Smooth muscle cell (in vitro differentiated cells): ENCODE measurements around the gene HLA-DMA. TPM values are rescaled to one million over a fixed set of nuclear protein-coding genes. Genes with fewer than 3 reads are reported as not detected.

ENCODE experiments used
- DNase-seq: peaks from one replicate; lab custom pipeline; 2025; ENCODE audit not compliant: unreplicated experiment; lab: John Stamatoyannopoulos, UW
- H2AFZ ChIP-seq: fragments of 200-600 bp; sonication (generic); 2 replicates; pipeline ENCODE4 v1.6.0; 2016; ENCODE audit warnings: antibody characterized with exemption, low read depth, mild to moderate bottlenecking
- H3F3A ChIP-seq: fragments of 200-600 bp; sonication (generic); 2 replicates; pipeline ENCODE4 v1.6.0; 2017; ENCODE audit warnings: antibody characterized with exemption, low read depth
- H3K27ac ChIP-seq: fragments of 200-600 bp; sonication (generic); 2 replicates; pipeline ENCODE4 v1.5.1; 2016; ENCODE audit warnings: low read depth, mild to moderate bottlenecking
- H3K27me3 ChIP-seq: fragments of 200-600 bp; sonication (generic); 2 replicates; pipeline ENCODE4 v1.6.1; 2016; ENCODE audit warnings: low read depth, mild to moderate bottlenecking
- H3K36me3 ChIP-seq: fragments of 200-600 bp; sonication (generic); 2 replicates; pipeline ENCODE4 v1.5.1; 2016; ENCODE audit warnings: low read depth
- H3K4me1 ChIP-seq: fragments of 200-600 bp; sonication (generic); 2 replicates; pipeline ENCODE4 v1.5.1; 2016; ENCODE audit warnings: low read depth
- H3K4me2 ChIP-seq: fragments of 200-600 bp; sonication (generic); 2 replicates; pipeline ENCODE4 v1.6.0; 2016; ENCODE audit warnings: mild to moderate bottlenecking
- H3K4me3 ChIP-seq: fragments of 200-600 bp; sonication (generic); 2 replicates; pipeline ENCODE4 v1.5.1; 2016; ENCODE audit warnings: mild to moderate bottlenecking
- H3K79me2 ChIP-seq: fragments of 200-600 bp; sonication (generic); 2 replicates; pipeline ENCODE4 v1.6.0; 2016; ENCODE audit warnings: low read depth, mild to moderate bottlenecking
- H3K9ac ChIP-seq: fragments of 200-600 bp; sonication (generic); 2 replicates; pipeline ENCODE4 v1.6.0; 2016; ENCODE audit warnings: low read depth
- H3K9me3 ChIP-seq: fragments of 200-600 bp; sonication (generic); replicated peaks from 2 replicates; pipeline ENCODE4 v1.5.1; 2016; ENCODE audit warnings: low read depth
- H4K20me1 ChIP-seq: fragments of 200-600 bp; sonication (generic); 2 replicates; pipeline ENCODE4 v1.6.0; 2016; ENCODE audit warnings: low read depth
- CTCF ChIP-seq: fragments of 200-600 bp; sonication (generic); IDR thresholded peaks from 2 replicates; pipeline ENCODE4 v1.5.1; 2017; ENCODE audit warnings: borderline replicate concordance, mild to moderate bottlenecking, antibody characterized with exemption; ENCODE audit not compliant: insufficient read depth, poor library complexity, severe bottlenecking
- WGBS: methylation state at CpG from one replicate; pipeline ENCODE4 v1.1.7; 2016; ENCODE audit warnings: low lambda C conversion rate; 5-methylcytosine and 5-hydroxymethylcytosine counted together
- polyA plus RNA-seq: library from polyadenylated mRNA; unstranded; fragments of >200 nt; fragmentation: Nextera tagmentation; extraction: Ambion mirVana; gene quantifications from 2 replicates; pipeline ENCODE4 v1.2.1, GENCODE V29; 2016
- total RNA-seq: library from RNA; depleted of rRNA; stranded (reverse); fragments of >200 nt; gene quantifications from 2 replicates; pipeline ENCODE4 v1.2.3, GENCODE V29; 2014

The HLA-DMA gene
- total and polyA plus RNA-seq, 2 experiments from 2014 or later, result 3.1 to 4.0 TPM

GRCh38 chr6:32982702-32983492, 30.0 kb upstream of the HLA-DMA start:
- no peak for DNase-seq
- Histone ChIP-seq H3K27me3 (no peaks in the 10 kb centered on the region), H3K36me3 (peaks cover 31% of the 10 kb centered on the region), H3K79me2 (peaks cover 23% of the 10 kb centered on the region), H3K9ac (no peak overlapping the region), H4K20me1 (peaks cover 66% of the 10 kb centered on the region), H3K9me3 (no peaks in the 10 kb centered on the region), H3K4me3 (no peak overlapping the region), H3F3A (peaks cover 54% of the 10 kb centered on the region), H3K27ac (peak overlapping the region; percentile 10), H3K4me1 (no peaks in the 10 kb centered on the region), H3K4me2 (no peak overlapping the region), H2AFZ (no peak overlapping the region)
- WGBS, result 80% methylated on average over 6 of the region's 6 CpGs
- TF ChIP-seq CTCF, result no peak

- no peaks in the 10 kb centered on the region for H3K4me1 ChIP-seq
- H3F3A ChIP-seq, result peaks cover 61% of the 10 kb centered on the region
- peaks cover 30% of the 10 kb centered on the region for H3K79me2 ChIP-seq
- 76% methylated on average over 8 of the region's 8 CpGs for WGBS
- H3K9ac ChIP-seq, result no peak overlapping the region
- no peak overlapping the region for H3K4me2 ChIP-seq
- H4K20me1 ChIP-seq, result peaks cover 73% of the 10 kb centered on the region
- no peak for DNase-seq
- no peaks in the 10 kb centered on the region for H3K27me3 ChIP-seq
- no peak for TF ChIP-seq CTCF
- no peak overlapping the region for H3K4me3 ChIP-seq
- H3K27ac ChIP-seq, result peak overlapping the region; percentile 47
- H3K36me3 ChIP-seq, result peaks cover 38% of the 10 kb centered on the region
- H2AFZ ChIP-seq, result no peak overlapping the region
- no peaks in the 10 kb centered on the region for H3K9me3 ChIP-seq
These were observed 29.3 kb upstream of the HLA-DMA start for GRCh38 chr6:32982084-32982701.

DNA sequence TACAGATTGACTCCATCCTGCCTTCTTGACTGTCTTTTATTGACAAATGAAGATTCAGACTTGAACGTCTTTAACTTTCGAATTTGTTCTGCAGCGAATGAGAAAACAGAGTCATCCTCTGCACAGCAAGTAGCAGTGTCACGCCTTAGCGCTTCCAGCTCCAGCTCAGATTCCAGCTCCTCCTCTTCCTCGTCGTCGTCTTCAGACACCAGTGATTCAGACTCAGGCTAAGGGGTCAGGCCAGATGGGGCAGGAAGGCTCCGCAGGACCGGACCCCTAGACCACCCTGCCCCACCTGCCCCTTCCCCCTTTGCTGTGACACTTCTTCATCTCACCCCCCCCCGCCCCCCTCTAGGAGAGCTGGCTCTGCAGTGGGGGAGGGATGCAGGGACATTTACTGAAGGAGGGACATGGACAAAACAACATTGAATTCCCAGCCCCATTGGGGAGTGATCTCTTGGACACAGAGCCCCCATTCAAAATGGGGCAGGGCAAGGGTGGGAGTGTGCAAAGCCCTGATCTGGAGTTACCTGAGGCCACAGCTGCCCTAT, 27.7 kb upstream of the HLA-DMA start:
- no peak overlapping the region for H2AFZ ChIP-seq
- H3K9me3 ChIP-seq, result no peaks in the 10 kb centered on the region
- H3K9ac ChIP-seq, result no peak overlapping the region
- peaks cover 71% of the 10 kb centered on the region for H3F3A ChIP-seq
- H3K4me1 ChIP-seq, result peaks cover 4% of the 10 kb centered on the region
- H3K27ac ChIP-seq, result no peak overlapping the region
- H3K36me3 ChIP-seq, result peaks cover 50% of the 10 kb centered on the region
- TF ChIP-seq CTCF, result no peak
- no peak for DNase-seq
- no peak overlapping the region for H3K4me2 ChIP-seq
- no peaks in the 10 kb centered on the region for H3K27me3 ChIP-seq
- 91% methylated on average over 10 of the region's 11 CpGs for WGBS
- H3K4me3 ChIP-seq, result no peak overlapping the region
- peaks cover 46% of the 10 kb centered on the region for H3K79me2 ChIP-seq
- H4K20me1 ChIP-seq, result peaks cover 89% of the 10 kb centered on the region
